ENCODE results near the gene PMPCA.
A peak's percentile ranks its signal among the peaks of the same experiment; 100 is the strongest.

The PMPCA gene

GRCh38 chr9:136433043-136433715 is 22.7 kb downstream of the PMPCA start:
- no peak overlapping the region for H3K9ac ChIP-seq (ENCODE audit: low read depth, low read length)
- 89% methylated on average over 36 of the region's 36 CpGs for WGBS
- no peak overlapping the region for H3K27ac ChIP-seq (ENCODE audit: low read depth, low read length)
- no peaks in the 10 kb centered on the region for H3K9me3 ChIP-seq (ENCODE audit: insufficient read depth, low read depth, low read length)
- H3K36me3 ChIP-seq (ENCODE audit: insufficient read depth, low read length), result peaks cover 20% of the 10 kb centered on the region
- no peak overlapping the region for H3K4me3 ChIP-seq (ENCODE audit: low read length)
- no peaks in the 10 kb centered on the region for H3K27me3 ChIP-seq (ENCODE audit: insufficient read depth, low read length)
- peaks cover 4% of the 10 kb centered on the region; the same call in 1 of the 2 replicates for H3K4me1 ChIP-seq (ENCODE audit: insufficient read depth, low read length)

- Histone ChIP-seq H3K4me3 (ENCODE audit: low read length) (no peak overlapping the region), H3K27ac (ENCODE audit: low read depth, low read length) (no peak overlapping the region), H3K9me3 (ENCODE audit: insufficient read depth, low read depth, low read length) (no peaks in the 10 kb centered on the region), H3K36me3 (ENCODE audit: insufficient read depth, low read length) (peaks cover 17% of the 10 kb centered on the region), H3K27me3 (ENCODE audit: insufficient read depth, low read length) (no peaks in the 10 kb centered on the region), H3K4me1 (ENCODE audit: insufficient read depth, low read length) (peaks cover 4% of the 10 kb centered on the region; the same call in 1 of the 2 replicates), H3K9ac (ENCODE audit: low read depth, low read length) (no peak overlapping the region)
- WGBS, result 95% methylated on average over 36 of the region's 37 CpGs
These were observed 23.6 kb downstream of the PMPCA start for GRCh38 chr9:136433849-136434579.

- Histone ChIP-seq H3K9me3 (ENCODE audit: insufficient read depth, low read depth, low read length) (no peaks in the 10 kb centered on the region), H3K27ac (ENCODE audit: low read depth, low read length) (no peak overlapping the region), H3K4me1 (ENCODE audit: insufficient read depth, low read length) (peaks cover 4% of the 10 kb centered on the region; the same call in 1 of the 2 replicates), H3K36me3 (ENCODE audit: insufficient read depth, low read length) (peaks cover 11% of the 10 kb centered on the region), H3K27me3 (ENCODE audit: insufficient read depth, low read length) (no peaks in the 10 kb centered on the region), H3K9ac (ENCODE audit: low read depth, low read length) (no peak overlapping the region), H3K4me3 (ENCODE audit: low read length) (no peak overlapping the region)
- 95% methylated on average over 17 of the region's 17 CpGs for WGBS
These were observed 24.2 kb downstream of the PMPCA start for GRCh38 chr9:136434580-136435169.

- H3K4me1 ChIP-seq (ENCODE audit: insufficient read depth, low read length), result peaks cover 4% of the 10 kb centered on the region; the same call in 1 of the 2 replicates
- H3K27me3 ChIP-seq (ENCODE audit: insufficient read depth, low read length), result no peaks in the 10 kb centered on the region
- WGBS, result 86% methylated on average over 25 of the region's 25 CpGs
- no peak overlapping the region for H3K27ac ChIP-seq (ENCODE audit: low read depth, low read length)
- H3K4me3 ChIP-seq (ENCODE audit: low read length), result no peak overlapping the region
- no peak overlapping the region for H3K9ac ChIP-seq (ENCODE audit: low read depth, low read length)
- H3K36me3 ChIP-seq (ENCODE audit: insufficient read depth, low read length), result peaks cover 6% of the 10 kb centered on the region
- H3K9me3 ChIP-seq (ENCODE audit: insufficient read depth, low read depth, low read length), result no peaks in the 10 kb centered on the region
These were observed 25.7 kb downstream of the PMPCA start for GRCh38 chr9:136436055-136436634.

GRCh38 chr9:136437430-136437829 is 27.0 kb downstream of the PMPCA start:
- Histone ChIP-seq H3K36me3 (ENCODE audit: insufficient read depth, low read length) (peaks cover 19% of the 10 kb centered on the region), H3K27ac (ENCODE audit: low read depth, low read length) (no peak overlapping the region), H3K9ac (ENCODE audit: low read depth, low read length) (no peak overlapping the region), H3K27me3 (ENCODE audit: insufficient read depth, low read length) (no peaks in the 10 kb centered on the region), H3K9me3 (ENCODE audit: insufficient read depth, low read depth, low read length) (no peaks in the 10 kb centered on the region), H3K4me1 (ENCODE audit: insufficient read depth, low read length) (peaks cover 4% of the 10 kb centered on the region; the same call in 1 of the 2 replicates), H3K4me3 (ENCODE audit: low read length) (peak overlapping the region; percentile 81)
- WGBS, result 91% methylated on average over 8 of the region's 8 CpGs

- Histone ChIP-seq H3K27ac (ENCODE audit: low read depth, low read length) (no peak overlapping the region), H3K4me1 (ENCODE audit: insufficient read depth, low read length) (peaks cover 4% of the 10 kb centered on the region; the same call in 1 of the 2 replicates), H3K36me3 (ENCODE audit: insufficient read depth, low read length) (peaks cover 25% of the 10 kb centered on the region), H3K9me3 (ENCODE audit: insufficient read depth, low read depth, low read length) (no peaks in the 10 kb centered on the region), H3K9ac (ENCODE audit: low read depth, low read length) (peak overlapping the region; percentile 87), H3K4me3 (ENCODE audit: low read length) (peak overlapping the region; percentile 81), H3K27me3 (ENCODE audit: insufficient read depth, low read length) (no peaks in the 10 kb centered on the region)
- 59% methylated on average over 37 of the region's 37 CpGs for WGBS
These were observed 27.5 kb downstream of the PMPCA start for GRCh38 chr9:136437839-136438547.

GRCh38 chr9:136438548-136439480 is 28.4 kb downstream of the PMPCA start:
- Histone ChIP-seq H3K9me3 (ENCODE audit: insufficient read depth, low read depth, low read length) (no peaks in the 10 kb centered on the region), H3K36me3 (ENCODE audit: insufficient read depth, low read length) (peaks cover 33% of the 10 kb centered on the region), H3K9ac (ENCODE audit: low read depth, low read length) (peak overlapping the region; percentile 87), H3K27ac (ENCODE audit: low read depth, low read length) (no peak overlapping the region; the same call in 1 of the 2 replicates), H3K4me3 (ENCODE audit: low read length) (peak overlapping the region; percentile 81), H3K4me1 (ENCODE audit: insufficient read depth, low read length) (peaks cover 4% of the 10 kb centered on the region; the same call in 1 of the 2 replicates), H3K27me3 (ENCODE audit: insufficient read depth, low read length) (no peaks in the 10 kb centered on the region)
- WGBS, result 1% methylated on average over 91 of the region's 91 CpGs

GRCh38 chr9:136439481-136440408 is 29.3 kb downstream of the PMPCA start, which contains the start of gene INPP5E:
Gene INPP5E (minus strand): TSS chr9:136439845. CDS start chr9:136439419, 426 bp downstream.
- Histone ChIP-seq H3K36me3 (ENCODE audit: insufficient read depth, low read length) (peaks cover 42% of the 10 kb centered on the region), H3K4me3 (ENCODE audit: low read length) (peak within 1 kb of the TSS; percentile 81), H3K27ac (ENCODE audit: low read depth, low read length) (peak within 1 kb of the TSS; percentile 68; the same call in 1 of the 2 replicates), H3K9ac (ENCODE audit: low read depth, low read length) (peak within 1 kb of the TSS; percentile 87), H3K9me3 (ENCODE audit: insufficient read depth, low read depth, low read length) (no peaks in the 10 kb centered on the region), H3K27me3 (ENCODE audit: insufficient read depth, low read length) (no peaks in the 10 kb centered on the region), H3K4me1 (ENCODE audit: insufficient read depth, low read length) (peaks cover 4% of the 10 kb centered on the region; the same call in 1 of the 2 replicates)
- WGBS, result 12% methylated on average over 90 of the region's 90 CpGs

- Histone ChIP-seq H3K36me3 (ENCODE audit: insufficient read depth, low read length) (peaks cover 56% of the 10 kb centered on the region), H3K9ac (ENCODE audit: low read depth, low read length) (no peak overlapping the region)
- 97% methylated on average over 15 of the region's 15 CpGs for whole genome bisulfite sequencing
These were observed 30.8 kb downstream of the PMPCA start for GRCh38 chr9:136441191-136441680.

More at GRCh38 chr9:136441191-136441680, 30.8 kb downstream of the PMPCA start:
- no peaks in the 10 kb centered on the region for H3K9me3 ChIP-seq (ENCODE audit: insufficient read depth, low read depth, low read length)
- no peaks in the 10 kb centered on the region for H3K27me3 ChIP-seq (ENCODE audit: insufficient read depth, low read length)
- H3K4me1 ChIP-seq (ENCODE audit: insufficient read depth, low read length), result peaks cover 4% of the 10 kb centered on the region; the same call in 1 of the 2 replicates
- H3K27ac ChIP-seq (ENCODE audit: low read depth, low read length), result no peak overlapping the region
- H3K4me3 ChIP-seq (ENCODE audit: low read length), result no peak overlapping the region

All from HUES64 (cell line).